COLO668 (cell line): Measurements from ENCODE around the gene FLNC.

Source experiments
- DNase-seq: peaks from one replicate; lab custom pipeline; 2025; ENCODE audit not compliant: unreplicated experiment; lab: John Stamatoyannopoulos, UW

The FLNC gene

DNA sequence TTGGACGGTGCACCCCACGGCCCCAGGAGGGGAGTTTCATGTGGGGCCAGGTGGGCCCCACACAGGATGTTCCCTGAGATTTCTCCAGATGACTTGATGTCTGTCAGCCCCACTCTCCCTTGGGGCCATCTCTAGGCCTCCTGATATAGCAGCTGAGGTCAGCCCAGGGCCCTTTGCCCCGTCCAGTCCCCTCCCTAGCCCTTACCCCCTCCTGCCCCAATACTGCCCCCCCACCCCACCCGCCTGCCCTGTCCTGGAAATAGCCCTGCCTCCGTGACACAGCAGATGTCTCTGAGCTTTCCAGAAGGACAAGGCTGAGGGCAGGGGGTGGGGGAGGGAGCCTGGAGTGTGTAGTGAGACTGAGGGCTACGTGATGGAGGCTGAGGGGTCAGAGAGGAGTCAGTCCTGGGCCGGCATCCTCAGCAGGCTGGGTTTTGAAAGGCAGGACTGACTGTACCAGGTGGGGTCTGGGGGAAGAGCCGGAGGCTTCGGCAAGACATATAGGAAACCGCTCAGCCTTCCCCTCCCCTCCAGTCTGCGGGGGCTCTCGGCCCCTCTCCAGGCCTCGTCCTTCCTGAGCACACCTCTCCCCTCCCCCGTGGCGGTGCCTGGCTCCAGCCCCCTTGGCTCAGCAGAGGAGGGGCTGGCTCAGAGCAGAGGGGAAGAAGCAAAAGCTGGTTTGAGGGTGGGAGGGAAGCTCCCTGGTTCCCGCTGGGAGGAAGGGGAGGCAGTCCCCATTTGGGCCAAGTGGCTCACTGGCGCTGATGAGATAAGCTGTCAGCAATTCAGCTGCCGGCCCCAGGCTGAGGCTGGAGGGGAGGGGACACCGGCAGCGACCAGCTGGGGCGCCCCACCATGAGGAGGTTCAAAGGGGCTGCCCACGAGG, 2.0 kb downstream of the FLNC start:
- DNase-seq: no peak

DNA sequence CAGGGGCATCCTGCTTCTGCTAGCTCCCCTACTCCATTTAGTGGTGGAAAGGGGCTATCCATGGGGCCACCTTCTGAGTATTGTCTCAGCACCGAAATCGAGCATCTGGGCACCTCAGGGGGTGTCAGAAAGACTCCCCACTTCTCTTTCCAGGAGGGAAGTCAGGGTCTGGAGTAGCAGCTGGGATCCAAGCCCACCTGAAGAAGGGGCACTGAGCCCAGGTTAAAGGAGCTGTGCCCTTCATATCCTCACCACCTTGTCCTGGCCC, 2.6 kb downstream of the FLNC start:
- DNase-seq: no peak

- no peak for DNase-seq
Observed at GRCh38 chr7:128833148-128833945, 3.1 kb downstream of the FLNC start.

GRCh38 chr7:128833946-128834325, 3.7 kb downstream of the FLNC start:
- no peak for DNase-seq

DNA sequence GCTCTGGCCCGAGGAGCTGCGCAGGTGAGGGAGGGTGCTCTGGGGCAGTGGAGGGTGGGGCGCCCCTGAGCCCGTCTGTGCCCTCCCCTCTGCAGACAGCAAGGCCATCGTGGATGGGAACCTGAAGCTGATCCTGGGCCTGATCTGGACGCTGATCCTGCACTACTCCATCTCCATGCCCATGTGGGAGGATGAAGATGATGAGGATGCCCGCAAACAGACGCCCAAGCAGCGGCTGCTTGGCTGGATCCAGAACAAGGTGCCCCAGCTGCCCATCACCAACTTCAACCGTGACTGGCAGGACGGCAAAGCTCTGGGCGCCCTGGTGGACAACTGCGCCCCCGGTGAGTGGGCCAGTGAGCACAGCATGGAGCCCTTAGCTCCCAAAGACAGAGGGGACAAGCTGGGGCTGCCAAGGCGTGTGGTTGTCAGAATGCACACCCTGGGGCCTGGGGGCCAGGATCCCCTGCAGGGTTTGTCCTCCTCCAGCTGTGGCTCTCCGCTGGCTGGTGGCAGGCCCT, 5.1 kb downstream of the FLNC start:
- no peak for DNase-seq

GRCh38 chr7:128835790-128836641, 5.8 kb downstream of the FLNC start:
- DNase-seq: no peak

GRCh38 chr7:128836729-128837348, 6.6 kb downstream of the FLNC start:
- no peak for DNase-seq

DNA sequence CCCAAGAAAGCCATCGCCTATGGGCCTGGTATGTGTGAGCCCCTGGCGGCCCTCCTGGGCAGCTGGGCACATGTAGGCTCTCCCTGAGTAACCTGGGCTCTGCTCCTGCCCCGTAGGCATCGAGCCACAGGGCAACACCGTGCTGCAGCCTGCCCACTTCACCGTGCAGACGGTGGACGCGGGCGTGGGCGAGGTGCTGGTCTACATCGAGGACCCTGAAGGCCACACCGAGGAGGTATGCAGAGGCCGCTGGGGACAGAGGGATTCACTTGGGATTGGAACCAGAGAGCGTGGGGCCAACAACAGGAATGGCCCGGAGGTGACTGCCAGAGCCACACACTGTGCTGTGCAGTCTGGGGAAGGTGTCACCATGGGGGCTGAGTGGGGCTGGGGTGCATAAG, 7.3 kb downstream of the FLNC start:
- no peak for DNase-seq

- no peak for DNase-seq
Observed at GRCh38 chr7:128838109-128838779, 8.0 kb downstream of the FLNC start.

DNA sequence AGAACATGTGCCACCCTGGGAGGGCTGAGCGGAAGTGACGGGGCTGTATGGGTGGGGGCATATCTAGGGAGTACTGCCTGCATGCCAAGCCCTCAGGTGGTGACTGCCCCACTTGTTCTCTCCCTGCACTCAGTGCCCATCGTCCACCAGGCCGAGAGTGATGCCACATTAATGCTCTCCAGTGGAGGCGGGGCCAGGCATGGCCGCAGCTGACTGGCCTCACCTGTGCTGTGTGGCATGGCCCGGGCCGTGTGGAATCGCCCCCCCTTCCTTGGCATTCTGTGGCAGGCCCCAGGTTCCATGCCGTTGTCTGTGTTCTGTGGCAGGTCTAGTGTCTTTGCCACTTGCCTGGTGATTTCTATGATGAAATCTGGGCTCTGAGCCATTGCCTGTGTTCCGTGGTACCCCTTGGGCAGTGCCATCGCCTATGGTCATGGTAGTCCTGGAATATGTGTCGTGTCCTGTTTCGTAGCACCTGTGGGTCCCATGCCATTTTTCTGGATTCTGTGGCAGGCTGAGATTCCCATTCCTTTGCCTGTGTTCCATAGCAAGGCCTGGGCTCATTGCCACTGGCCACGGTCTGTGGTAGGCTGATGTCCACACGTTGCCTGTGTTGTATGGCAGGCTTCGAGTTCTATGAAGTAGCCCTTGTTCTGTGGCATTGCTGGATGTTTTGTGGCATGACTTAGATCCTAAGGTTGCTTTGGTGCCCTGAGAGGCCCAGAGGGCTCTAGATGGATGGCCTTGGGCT, 8.9 kb downstream of the FLNC start:
- DNase-seq: no peak

- no peak for DNase-seq
Observed at GRCh38 chr7:128839751-128840177, 9.6 kb downstream of the FLNC start.

DNA sequence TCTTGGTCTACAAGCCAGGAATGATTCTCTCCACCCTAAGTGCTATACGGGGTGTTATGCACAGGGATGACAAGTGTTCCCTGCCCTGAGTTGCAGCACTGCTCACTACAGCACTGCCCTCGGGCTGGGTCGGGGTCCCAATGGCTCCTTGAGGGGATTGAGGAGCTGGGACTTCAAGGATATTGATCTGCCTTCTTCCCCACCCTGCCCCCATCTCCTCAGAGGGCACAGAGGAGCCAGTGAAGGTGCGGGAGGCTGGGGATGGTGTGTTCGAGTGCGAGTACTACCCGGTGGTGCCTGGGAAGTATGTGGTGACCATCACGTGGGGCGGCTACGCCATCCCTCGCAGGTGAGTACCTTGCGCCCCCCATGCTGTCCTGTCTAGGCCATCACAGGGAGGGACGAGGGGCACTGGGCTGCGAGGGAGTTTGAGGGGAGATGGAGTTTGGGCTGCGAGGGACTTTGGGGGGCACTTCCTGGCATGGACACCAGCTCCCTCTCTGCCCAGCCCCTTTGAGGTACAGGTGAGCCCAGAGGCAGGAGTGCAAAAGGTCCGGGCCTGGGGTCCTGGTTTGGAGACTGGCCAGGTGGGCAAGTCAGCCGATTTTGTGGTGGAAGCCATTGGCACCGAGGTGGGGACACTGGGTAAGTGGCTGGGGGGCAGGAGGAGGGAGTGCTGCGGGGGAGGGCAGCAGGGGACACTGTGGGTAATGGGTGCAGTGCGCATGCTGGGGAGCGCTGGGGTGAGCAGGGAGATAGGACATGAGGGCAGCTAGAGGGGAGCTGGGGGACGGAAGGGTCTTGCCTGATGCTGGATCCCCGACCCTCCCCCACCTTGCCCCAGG, 10.3 kb downstream of the FLNC start:
- DNase-seq: no peak

DNA sequence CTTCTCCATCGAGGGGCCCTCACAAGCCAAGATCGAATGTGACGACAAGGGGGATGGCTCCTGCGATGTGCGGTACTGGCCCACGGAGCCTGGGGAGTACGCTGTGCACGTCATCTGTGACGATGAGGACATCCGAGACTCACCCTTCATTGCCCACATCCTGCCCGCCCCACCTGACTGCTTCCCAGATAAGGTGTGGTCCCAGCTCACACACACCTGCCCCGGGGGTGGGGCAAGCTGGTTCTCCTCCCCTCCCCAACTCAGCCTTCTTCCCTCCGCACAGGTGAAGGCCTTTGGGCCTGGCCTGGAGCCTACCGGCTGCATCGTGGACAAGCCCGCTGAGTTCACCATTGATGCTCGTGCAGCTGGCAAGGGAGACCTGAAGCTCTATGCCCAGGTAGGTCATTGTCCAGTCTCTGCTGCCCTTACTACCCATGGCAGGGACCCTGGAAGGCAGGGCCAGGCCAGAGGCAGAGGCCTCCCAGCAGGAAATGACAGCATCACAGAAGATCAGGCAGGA, 11.0 kb downstream of the FLNC start:
- DNase-seq: peak; percentile 90

- peak; percentile 38 for DNase-seq
Observed at GRCh38 chr7:128841921-128842673, 11.9 kb downstream of the FLNC start.

DNA sequence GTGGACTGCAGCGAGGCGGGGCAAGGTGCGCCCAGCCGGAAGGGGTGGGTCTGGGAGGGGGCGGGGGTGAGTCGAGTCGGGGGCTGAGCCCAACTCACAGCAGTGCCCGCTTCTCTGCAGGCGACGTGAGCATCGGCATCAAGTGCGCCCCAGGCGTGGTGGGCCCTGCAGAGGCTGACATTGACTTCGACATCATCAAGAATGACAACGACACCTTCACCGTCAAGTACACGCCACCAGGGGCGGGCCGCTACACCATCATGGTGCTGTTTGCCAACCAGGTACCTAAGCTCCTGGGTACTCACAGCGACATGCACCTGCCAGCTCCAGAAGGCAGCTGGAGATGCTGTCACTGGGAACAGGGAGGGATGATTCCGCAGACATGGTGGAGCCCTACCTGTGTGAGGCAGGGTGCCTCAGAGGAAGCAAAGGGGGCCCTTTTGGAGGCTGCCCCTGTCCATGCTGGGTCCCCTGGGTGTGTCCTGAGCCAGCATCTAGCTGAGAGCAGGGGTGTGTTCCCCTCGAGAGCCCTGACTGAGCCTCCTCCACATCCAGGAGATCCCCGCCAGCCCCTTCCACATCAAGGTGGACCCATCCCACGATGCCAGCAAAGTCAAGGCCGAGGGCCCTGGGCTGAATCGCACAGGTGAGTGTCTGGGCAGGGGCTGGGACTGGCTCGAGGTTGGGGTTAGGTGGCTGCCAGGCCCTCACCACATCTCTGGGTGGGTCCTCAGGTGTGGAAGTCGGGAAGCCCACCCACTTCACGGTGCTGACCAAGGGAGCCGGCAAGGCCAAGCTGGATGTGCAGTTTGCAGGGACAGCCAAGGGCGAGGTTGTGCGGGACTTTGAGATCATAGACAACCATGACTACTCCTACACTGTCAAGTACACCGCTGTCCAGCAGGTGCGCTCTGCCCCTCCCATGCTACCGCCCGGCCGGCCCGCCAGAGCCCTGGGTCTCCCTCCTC, 12.8 kb downstream of the FLNC start:
- DNase-seq: peak; percentile 21

DNA sequence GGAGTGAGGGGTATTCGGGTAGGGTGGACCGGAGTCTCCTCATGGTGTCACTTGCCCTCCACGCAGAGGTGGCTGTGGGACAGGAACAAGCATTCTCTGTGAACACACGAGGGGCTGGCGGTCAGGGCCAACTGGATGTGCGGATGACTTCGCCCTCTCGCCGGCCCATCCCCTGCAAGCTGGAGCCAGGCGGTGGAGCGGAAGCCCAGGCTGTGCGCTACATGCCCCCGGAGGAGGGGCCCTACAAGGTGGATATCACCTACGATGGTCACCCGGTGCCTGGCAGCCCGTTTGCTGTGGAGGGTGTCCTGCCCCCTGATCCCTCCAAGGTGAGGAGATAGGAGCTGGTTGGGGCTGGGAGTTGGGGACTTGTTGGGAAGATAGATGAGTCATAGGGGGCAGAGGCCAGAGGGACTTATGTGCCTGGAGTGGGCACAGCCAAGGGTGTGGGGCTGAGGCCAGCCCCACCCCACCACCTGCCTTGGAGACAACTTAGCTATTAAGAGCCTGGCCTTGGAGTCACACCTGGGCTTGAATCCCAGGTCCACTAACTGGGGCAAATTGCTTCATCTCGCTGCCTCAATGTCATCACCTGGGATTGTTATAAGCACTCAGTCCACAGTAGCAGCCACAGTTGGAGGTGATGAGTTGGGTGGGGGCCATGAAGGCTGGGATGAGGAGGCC, 13.9 kb downstream of the FLNC start:
- no peak for DNase-seq
